Stimulated activated CD4-positive, alpha-beta T cell treated with anti-CD3 and anti-CD28 coated beads, Interleukin-1b, Interleukin-23, amount 100 ng/mL, for 4 hours (primary cell): ENCODE measurements around the gene ARFIP1.
"Not testable (repeated sequence)": the region's sequence is repeated elsewhere in the genome, so short reads cannot be mapped to it uniquely, and the experiment has no call there.

Experiments
- DNase-seq, 2 donors: peaks; one replicate each; pipeline ENCODE4 v3.0.0-alpha.2; 2020; ENCODE audit warnings: low read depth in 2 of 2

Gene ARFIP1

GRCh38 chr4:152896811-152897210 is 117.1 kb downstream of the ARFIP1 start:
- DNase-seq = no peak

DNA sequence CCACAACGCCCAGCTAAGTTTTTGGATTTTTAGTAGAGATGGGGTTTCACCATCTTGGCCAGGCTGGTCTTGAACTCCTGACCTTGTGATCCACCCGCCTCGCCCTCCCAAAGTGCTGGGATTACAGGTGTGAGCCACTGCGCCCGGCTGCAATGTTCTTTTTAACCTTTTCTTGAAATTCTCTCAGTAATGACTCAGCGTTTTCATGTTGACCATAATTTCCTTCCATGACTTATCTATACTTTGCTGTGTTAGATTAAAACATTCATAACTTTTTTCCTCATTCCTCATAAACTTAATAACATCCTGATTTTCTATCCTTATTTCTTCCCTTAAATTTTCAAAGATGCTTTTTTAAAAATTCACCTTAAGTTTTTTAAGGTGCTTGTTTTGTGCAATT is 118.4 kb downstream of the ARFIP1 start:
- DNase-seq = not testable (repeated sequence)

DNA sequence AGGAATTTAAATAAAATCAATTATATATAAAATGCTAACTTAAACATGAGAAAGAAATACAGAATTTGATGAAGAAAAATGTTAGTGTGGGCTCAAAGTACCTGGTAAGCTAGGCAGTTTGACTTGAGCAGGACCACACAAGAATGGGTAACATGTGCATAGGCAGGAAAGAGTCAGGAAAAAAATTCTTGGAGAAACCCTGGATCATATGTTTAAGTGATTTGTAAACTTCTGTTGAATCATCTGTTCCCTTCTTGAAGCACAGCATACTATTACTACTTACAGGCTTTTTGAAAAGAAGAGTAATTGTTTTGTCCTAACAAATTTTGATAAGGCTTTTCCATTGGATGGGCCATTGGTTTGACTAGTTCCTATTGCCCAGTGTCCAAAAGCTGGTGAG is 118.9 kb downstream of the ARFIP1 start:
- DNase-seq = no peak

DNA sequence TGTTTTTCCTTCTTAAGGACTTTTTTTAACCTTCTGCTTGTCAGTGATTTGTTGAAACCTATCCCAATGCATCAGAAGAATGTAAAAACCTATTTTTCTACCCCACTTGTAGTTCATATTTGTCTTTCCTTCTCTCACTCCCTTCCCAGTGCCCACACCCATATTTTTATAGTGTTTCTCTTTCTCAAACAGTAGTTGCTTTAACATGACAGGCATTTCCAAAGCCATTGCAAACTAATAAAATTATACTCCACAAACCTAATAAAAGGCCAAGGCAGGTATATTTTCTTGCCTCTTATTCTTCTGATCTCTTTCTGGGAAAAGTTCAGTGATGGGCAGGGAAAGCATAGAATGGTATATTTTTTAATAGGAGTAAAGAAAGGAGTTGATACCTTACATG is 120.6 kb downstream of the ARFIP1 start:
- DNase-seq = no peak

DNA sequence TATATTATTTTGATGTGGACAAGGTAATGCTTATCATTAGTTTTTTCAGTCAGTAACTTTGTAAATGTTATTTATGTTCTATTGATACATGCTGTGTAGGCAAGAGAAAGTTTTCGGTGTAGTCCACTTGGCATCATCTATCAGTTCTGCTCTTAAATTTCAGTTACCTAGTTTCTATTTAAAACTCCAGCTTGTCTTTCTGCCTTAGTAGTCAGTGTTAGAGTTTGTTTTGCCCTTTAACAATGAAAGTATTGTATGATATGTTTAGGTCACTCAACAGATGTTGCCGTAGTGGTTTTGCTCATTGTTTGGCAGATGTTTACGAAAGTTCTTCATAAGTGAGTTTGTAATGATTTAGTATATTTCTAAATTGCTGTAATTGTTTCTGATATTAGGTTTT is 121.5 kb downstream of the ARFIP1 start:
- no peak for DNase-seq

GRCh38 chr4:152903658-152904057 is 123.9 kb downstream of the ARFIP1 start:
- DNase-seq = no peak

GRCh38 chr4:152909901-152910300 is 130.1 kb downstream of the ARFIP1 start:
- no peak for DNase-seq

DNA sequence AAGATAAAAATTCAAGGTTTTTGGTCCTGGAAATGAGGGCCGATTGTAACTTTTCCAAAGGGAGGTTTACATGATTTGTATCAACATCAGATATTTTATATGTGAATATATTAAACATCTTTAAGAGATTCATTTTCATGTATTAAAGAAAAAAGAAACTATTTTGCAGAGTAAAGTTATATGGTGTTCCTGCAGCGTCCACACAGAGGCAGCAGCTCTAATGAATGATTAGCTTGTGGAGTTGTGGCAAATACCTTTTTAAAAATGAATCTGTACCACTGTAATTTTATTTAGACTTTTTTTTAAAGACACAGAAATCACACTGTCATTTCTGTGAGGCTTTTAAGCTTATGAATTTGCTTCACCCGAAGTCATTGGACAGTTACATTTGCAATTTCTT is 130.8 kb downstream of the ARFIP1 start:
- no peak for DNase-seq

DNA sequence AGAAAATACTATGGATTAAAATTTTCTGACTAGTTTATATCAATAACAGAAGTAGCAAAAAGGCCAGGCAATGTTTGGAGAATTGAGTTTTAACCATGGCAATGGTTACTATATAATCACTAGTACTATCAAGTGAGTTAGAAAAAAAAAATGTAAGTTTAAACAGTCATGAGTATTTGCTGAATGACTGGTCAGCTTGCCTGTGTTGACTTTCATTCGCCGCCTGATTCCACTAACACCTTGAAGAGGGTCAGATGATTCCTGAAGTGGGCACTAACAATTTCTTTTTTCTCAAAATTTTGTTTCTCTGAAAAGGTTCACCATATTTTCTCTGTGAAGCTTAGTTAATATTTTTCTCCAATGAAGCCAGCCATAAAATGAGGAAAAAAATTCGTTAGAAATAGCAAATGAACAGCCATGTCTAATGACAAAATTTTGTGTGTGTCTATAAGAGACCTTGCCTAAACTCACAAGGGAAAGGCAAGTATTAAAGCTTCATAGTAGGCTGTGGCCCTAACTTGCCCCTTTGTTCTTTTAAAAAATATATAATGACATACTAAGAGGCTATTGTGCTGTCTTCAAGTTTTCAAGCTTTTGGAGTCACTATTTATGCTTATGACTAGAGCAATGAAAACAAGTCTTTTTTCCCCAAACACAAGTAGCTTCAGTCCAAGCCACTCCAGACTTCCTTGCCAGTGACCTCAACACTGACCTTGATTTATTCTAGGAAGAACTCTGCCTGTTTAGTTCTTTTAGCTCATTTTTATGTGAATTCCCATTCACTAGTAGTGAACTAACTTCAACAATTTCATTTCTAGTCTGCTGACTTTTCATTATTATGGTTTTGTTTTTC is 138.0 kb downstream of the ARFIP1 start:
- DNase-seq = no peak

DNA sequence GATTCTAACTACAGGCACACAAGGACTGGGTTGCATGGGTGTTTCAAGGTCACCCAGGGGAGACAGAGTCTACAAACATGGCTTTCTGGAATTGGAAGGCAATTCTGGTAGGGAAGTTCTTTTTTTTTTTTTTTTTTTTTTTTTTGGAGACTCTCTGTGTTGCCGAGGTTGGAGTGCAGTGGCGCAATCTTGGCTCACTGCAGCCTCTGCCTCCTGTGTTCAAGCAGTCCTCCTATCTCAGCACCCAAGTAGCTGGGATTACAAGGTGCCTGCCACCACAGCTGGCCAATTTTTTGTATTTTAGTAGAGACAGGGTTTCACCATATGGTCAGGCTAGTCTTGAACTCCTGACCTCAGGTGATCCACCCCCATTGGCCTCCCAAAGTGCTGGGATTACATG is 140.1 kb downstream of the ARFIP1 start:
- no peak for DNase-seq

DNA sequence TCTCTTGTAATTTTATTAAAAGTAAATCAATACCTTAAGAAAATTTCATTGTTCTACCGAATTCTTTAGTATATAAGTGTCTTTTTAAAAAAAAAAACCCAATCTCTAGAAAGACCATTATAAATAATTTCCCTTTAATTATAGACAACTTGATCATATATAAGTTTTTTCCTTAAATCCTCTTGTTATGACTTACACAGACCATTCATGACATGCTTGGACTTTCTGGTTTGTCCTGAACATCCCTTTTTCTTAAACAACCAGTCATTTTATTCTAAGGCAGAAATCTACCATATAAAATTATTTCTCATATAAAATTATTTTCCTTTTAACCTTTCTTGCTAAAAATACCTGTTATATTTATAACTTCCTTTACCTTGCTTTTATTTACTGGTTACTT is 141.0 kb downstream of the ARFIP1 start:
- no peak for DNase-seq

GRCh38 chr4:152921284-152921683 is 141.5 kb downstream of the ARFIP1 start:
- DNase-seq = no peak

GRCh38 chr4:152925851-152926250 is 146.1 kb downstream of the ARFIP1 start:
- no peak for DNase-seq

GRCh38 chr4:152926959-152927358 is 147.2 kb downstream of the ARFIP1 start:
- no peak for DNase-seq

DNA sequence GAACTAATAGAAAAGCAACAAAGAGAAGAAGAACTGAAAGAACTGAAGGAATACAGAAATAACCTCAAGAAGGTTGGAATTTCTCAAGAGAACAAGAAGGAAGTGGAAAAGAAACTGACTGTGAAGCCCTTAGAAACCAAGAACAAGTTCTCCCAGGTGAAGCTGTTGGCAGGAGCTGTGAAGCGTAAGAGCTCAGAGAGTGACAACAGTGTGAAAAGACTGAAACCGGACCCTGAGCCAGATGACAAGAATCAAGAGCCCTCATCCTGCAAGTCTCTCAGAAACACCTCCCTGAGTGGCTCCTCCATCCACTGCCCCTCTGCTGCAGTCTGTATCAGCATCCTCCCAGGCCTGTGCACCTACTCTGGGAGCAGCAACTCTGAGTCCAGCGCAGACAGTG is 148.0 kb downstream of the ARFIP1 start:
- DNase-seq = no peak

GRCh38 chr4:152928286-152928685 is 148.5 kb downstream of the ARFIP1 start:
- no peak for DNase-seq

GRCh38 chr4:152929888-152930287 is 150.1 kb downstream of the ARFIP1 start:
- no peak for DNase-seq

DNA sequence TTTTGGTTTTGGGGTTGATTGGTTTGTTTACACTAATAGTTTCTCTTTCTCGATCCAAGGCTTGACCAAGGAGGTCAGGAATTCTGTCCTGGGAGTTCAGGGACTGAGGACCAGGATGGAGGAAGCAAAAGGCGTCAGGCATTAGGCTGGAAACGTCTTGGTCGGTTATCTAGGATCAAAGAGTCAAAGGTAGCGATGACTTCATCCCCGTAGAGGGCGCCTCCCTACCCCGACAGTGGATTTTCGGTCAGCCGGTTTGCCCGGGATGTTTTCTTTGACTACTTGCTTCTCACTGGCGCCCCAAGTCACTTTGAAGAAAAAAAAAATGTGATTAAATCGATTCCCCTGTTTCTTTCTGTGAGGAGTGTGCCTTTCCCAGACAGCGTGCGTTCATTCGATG is 155.4 kb downstream of the ARFIP1 start:
- DNase-seq = no peak

GRCh38 chr4:152935631-152936445 is 156.1 kb downstream of the ARFIP1 start, which contains the start of gene FHDC1:
FHDC1 (plus strand) TSS chr4:152936323; CDS start chr4:152943058, 6,735 bp downstream.
- no peak for DNase-seq

- no peak for DNase-seq
These were observed 156.9 kb downstream of the ARFIP1 start for GRCh38 chr4:152936446-152937335.

DNA sequence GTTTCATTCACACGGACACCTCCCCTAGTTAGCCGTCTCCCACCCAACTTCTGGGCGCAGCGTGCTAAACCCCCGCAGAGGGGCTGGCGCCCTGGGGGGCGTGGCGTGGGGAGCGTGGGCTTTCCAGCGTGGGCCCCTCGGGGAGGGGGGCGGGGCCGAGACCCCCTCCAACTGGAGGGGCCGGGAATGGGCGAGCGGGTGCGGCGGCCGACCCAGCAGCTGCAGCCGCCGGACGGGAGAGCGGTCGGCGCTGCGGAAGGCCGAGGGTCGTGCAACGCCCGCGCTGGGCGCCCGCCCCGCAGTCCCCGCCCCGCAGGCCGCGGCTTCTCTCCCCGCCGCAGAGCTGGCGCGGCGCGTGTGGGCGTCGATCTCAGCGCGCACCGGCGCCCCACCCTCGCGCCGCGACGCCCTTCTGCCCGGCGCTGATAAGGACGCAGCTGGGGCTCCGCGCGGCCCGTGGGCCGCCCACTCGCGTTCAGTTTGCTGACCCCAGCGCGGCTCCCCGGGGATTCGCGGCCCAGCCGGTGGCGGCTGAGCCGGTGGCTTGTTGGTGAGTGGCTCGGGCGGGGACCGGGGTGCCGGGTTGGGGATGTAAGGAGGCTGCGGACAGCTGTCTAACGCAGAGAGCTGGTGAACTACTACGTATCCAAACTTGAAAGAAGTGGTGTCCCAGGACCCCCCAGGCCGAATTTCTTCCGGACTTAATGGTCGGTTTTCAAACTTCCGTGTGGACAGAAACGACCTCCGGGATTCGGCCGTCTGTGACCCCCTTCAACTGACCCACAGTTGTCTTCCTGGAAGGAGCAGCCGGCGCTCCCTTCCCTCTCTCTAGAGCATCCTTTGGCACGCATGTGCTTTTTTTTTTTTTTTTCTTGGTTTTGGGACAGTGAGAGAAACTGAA is 157.8 kb downstream of the ARFIP1 start:
- no peak for DNase-seq
